HL-60/S4 treated with phorbol 12-myristate 13-acetate at 8.2 ng/mL for 4 days and 3 days (cell line): ENCODE measurements around the gene DPPA4.

ENCODE experiments used
- in situ Hi-C: fragments of 300-500 bp; cut with MboI; formaldehyde crosslinking; loops from 2 replicates; pipeline ENCODE4 v1.15.0; 2022; ENCODE audit warnings: low sequenced_read_pairs

Gene DPPA4

GRCh38 chr3:109339714-109340648 lies 2.6 kb upstream of the DPPA4 start:
- in situ Hi-C loops = no loop called here

GRCh38 chr3:109339197-109339596 lies 1.9 kb upstream of the DPPA4 start:
- in situ Hi-C loops = no loop called here

- in situ Hi-C loops = no loop called here
Measured at GRCh38 chr3:109338322-109338721, 976 bp upstream of the DPPA4 start.

GRCh38 chr3:109336291-109336861 lies 970 bp downstream of the DPPA4 start:
- in situ Hi-C loops = no loop called here

- in situ Hi-C loops = no loop called here
Measured at GRCh38 chr3:109334572-109334971, 2.8 kb downstream of the DPPA4 start.

GRCh38 chr3:109331692-109332091 lies 5.7 kb downstream of the DPPA4 start:
- in situ Hi-C loops = no loop called here

GRCh38 chr3:109330405-109330804 lies 6.9 kb downstream of the DPPA4 start:
- in situ Hi-C loops = no loop called here

GRCh38 chr3:109328202-109328601 lies 9.1 kb downstream of the DPPA4 start:
- in situ Hi-C loops = no loop called here

GRCh38 chr3:109325657-109326056 lies 11.7 kb downstream of the DPPA4 start:
- in situ Hi-C loops = no loop called here

- in situ Hi-C loops = no loop called here
Measured at GRCh38 chr3:109325109-109325508, 12.2 kb downstream of the DPPA4 start.

- in situ Hi-C loops = no loop called here
Measured at GRCh38 chr3:109316162-109316730, 21.1 kb downstream of the DPPA4 start, which contains the start of gene DPPA2. DPPA2 (minus strand) TSS chr3:109316517; CDS start chr3:109314542, 1,975 bp downstream.

GRCh38 chr3:109313061-109313460 lies 24.3 kb downstream of the DPPA4 start:
- in situ Hi-C loops = no loop called here

- in situ Hi-C loops = no loop called here
Measured at GRCh38 chr3:109297496-109297895, 39.9 kb downstream of the DPPA4 start.

- in situ Hi-C loops = no loop called here
Measured at GRCh38 chr3:109284071-109284470, 53.3 kb downstream of the DPPA4 start.

GRCh38 chr3:109278546-109278945 lies 58.8 kb downstream of the DPPA4 start:
- in situ Hi-C loops = no loop called here

GRCh38 chr3:109278141-109278540 lies 59.2 kb downstream of the DPPA4 start:
- in situ Hi-C loops = no loop called here
